ENCODE data around the gene ZNF383.

DNA sequence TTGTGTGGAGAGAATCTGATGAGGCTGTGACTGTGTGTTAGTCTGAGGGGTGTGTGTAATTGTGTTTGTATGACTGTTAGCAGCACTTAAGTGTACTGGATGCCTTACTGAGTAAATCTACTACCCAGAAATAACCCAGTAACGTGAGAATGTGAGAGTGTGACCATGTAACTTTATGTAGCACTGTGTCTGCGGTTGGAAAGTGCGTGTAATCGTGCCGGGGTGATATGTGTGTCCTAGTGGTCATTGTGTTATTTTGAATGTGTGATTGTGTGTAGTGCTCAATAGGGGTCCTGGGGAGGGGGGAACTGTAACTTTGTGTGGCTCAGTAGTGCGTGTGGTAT is 550 bp downstream of the ZNF383 start:
- TF ChIP-seq HNF4G (IDR thresholded peaks at IDR 0.05) (no peak), JUND (IDR thresholded peaks at IDR 0.05) (no peak), YY1 (IDR thresholded peaks at IDR 0.05) (no peak), GABPA (IDR thresholded peaks at IDR 0.05 in 1 of 2, conservative IDR thresholded peaks at IDR 0.05 in 1 of 2) (no peak), RAD21 (IDR thresholded peaks at IDR 0.05) (no peak), FOXA1 (IDR thresholded peaks at IDR 0.05) (no peak), TAF1 (conservative IDR thresholded peaks at IDR 0.05) (no peak), RXRA (IDR thresholded peaks at IDR 0.05) (no peak), EGR1 (IDR thresholded peaks at IDR 0.05; ENCODE audit: low read depth in 2 of 2) (no peak), HNF4A (conservative IDR thresholded peaks at IDR 0.05) (no peak)
- TF ChIP-seq, protein P1, sequence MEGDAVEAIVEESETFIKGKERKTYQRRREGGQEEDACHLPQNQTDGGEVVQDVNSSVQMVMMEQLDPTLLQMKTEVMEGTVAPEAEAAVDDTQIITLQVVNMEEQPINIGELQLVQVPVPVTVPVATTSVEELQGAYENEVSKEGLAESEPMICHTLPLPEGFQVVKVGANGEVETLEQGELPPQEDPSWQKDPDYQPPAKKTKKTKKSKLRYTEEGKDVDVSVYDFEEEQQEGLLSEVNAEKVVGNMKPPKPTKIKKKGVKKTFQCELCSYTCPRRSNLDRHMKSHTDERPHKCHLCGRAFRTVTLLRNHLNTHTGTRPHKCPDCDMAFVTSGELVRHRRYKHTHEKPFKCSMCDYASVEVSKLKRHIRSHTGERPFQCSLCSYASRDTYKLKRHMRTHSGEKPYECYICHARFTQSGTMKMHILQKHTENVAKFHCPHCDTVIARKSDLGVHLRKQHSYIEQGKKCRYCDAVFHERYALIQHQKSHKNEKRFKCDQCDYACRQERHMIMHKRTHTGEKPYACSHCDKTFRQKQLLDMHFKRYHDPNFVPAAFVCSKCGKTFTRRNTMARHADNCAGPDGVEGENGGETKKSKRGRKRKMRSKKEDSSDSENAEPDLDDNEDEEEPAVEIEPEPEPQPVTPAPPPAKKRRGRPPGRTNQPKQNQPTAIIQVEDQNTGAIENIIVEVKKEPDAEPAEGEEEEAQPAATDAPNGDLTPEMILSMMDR (IDR thresholded peaks at IDR 0.05; ENCODE audit: low read depth, low read length, missing input control) = no peak
- TF ChIP-seq, protein P2, sequence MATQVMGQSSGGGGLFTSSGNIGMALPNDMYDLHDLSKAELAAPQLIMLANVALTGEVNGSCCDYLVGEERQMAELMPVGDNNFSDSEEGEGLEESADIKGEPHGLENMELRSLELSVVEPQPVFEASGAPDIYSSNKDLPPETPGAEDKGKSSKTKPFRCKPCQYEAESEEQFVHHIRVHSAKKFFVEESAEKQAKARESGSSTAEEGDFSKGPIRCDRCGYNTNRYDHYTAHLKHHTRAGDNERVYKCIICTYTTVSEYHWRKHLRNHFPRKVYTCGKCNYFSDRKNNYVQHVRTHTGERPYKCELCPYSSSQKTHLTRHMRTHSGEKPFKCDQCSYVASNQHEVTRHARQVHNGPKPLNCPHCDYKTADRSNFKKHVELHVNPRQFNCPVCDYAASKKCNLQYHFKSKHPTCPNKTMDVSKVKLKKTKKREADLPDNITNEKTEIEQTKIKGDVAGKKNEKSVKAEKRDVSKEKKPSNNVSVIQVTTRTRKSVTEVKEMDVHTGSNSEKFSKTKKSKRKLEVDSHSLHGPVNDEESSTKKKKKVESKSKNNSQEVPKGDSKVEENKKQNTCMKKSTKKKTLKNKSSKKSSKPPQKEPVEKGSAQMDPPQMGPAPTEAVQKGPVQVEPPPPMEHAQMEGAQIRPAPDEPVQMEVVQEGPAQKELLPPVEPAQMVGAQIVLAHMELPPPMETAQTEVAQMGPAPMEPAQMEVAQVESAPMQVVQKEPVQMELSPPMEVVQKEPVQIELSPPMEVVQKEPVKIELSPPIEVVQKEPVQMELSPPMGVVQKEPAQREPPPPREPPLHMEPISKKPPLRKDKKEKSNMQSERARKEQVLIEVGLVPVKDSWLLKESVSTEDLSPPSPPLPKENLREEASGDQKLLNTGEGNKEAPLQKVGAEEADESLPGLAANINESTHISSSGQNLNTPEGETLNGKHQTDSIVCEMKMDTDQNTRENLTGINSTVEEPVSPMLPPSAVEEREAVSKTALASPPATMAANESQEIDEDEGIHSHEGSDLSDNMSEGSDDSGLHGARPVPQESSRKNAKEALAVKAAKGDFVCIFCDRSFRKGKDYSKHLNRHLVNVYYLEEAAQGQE (IDR thresholded peaks at IDR 0.05) = no peak
- TF ChIP-seq, protein P3, sequence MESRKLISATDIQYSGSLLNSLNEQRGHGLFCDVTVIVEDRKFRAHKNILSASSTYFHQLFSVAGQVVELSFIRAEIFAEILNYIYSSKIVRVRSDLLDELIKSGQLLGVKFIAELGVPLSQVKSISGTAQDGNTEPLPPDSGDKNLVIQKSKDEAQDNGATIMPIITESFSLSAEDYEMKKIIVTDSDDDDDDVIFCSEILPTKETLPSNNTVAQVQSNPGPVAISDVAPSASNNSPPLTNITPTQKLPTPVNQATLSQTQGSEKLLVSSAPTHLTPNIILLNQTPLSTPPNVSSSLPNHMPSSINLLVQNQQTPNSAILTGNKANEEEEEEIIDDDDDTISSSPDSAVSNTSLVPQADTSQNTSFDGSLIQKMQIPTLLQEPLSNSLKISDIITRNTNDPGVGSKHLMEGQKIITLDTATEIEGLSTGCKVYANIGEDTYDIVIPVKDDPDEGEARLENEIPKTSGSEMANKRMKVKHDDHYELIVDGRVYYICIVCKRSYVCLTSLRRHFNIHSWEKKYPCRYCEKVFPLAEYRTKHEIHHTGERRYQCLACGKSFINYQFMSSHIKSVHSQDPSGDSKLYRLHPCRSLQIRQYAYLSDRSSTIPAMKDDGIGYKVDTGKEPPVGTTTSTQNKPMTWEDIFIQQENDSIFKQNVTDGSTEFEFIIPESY (IDR thresholded peaks at IDR 0.05) = no peak
- TF ChIP-seq, protein P4, sequence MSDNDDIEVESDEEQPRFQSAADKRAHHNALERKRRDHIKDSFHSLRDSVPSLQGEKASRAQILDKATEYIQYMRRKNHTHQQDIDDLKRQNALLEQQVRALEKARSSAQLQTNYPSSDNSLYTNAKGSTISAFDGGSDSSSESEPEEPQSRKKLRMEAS (IDR thresholded peaks at IDR 0.05) = no peak
